ENCODE measurements around the gene LRRC75B.

GRCh38 chr22:24559471-24559870, 33.4 kb downstream of the LRRC75B start:
- TF ChIP-seq CTCF (conservative IDR thresholded peaks at IDR 0.05 in 1 of 2, IDR thresholded peaks at IDR 0.05 in 1 of 2; ENCODE audit: extremely low read depth in 1 of 2, insufficient read depth in 1 of 2, low read depth in 1 of 2, low read length in 2 of 2) (no peak), EZH2 (IDR thresholded peaks at IDR 0.05; ENCODE audit: borderline replicate concordance, low read length) (no peak)
